Prostate gland (tissue), 2 donors: Measurements from ENCODE around the gene VRK3.

Experiments
- CTCF ChIP-seq, 4 experiments: fragments of 200-600 bp in 2 of 4; fragments of 450-650 bp in 2 of 4; sonication (generic) in 2 of 4; IDR thresholded peaks; 1 replicate in 3 of 4; 2 replicates in 1 of 4; pipeline ENCODE4 v1.5.1; 2016 to 2019; ENCODE audit warnings: antibody characterized with exemption in 4 of 4, mild to moderate bottlenecking in 2 of 4, moderate library complexity in 2 of 4
- POLR2A ChIP-seq: fragments of 450-650 bp; IDR thresholded peaks from one replicate; pipeline ENCODE4 v1.6.1; 2016; ENCODE audit warnings: antibody characterized with exemption, mild to moderate bottlenecking

GRCh38 chr19:50002386-50002960 is 22.7 kb downstream of the VRK3 start:
- TF ChIP-seq CTCF (IDR thresholded peaks at IDR 0.05) (no peak), POLR2A (no peak)
